ENCODE data around the gene CEL. TPM values are rescaled to one million over a fixed set of nuclear protein-coding genes. Genes with fewer than 3 reads are reported as not detected.

The CEL gene
- total RNA-seq, 2 experiments from 2014 or later: 1.2 to 1.8 TPM

GRCh38 chr9:133101356-133102189 is 39.8 kb downstream of the CEL start:
- H3K4me1 ChIP-seq (ENCODE audit: insufficient read depth, low read length, poor library complexity, severe bottlenecking): no peaks in the 10 kb centered on the region

GRCh38 chr9:133102190-133103021 is 40.6 kb downstream of the CEL start:
- H3K4me1 ChIP-seq (ENCODE audit: insufficient read depth, low read length, poor library complexity, severe bottlenecking): no peaks in the 10 kb centered on the region
- POLR2A ChIA-PET: no interaction called here

More at GRCh38 chr9:133101356-133102189, 39.8 kb downstream of the CEL start:
- TF ChIP-seq CTCF (conservative IDR thresholded peaks at IDR 0.05; ENCODE audit: low read length) (no peak), EZH2phosphoT487 (IDR thresholded peaks at IDR 0.05; ENCODE audit: borderline replicate concordance, low read depth, low read length) (no peak)
- H4K20me1 ChIP-seq (ENCODE audit: insufficient read depth, low read length): no peaks in the 10 kb centered on the region
- H3K27ac ChIP-seq (ENCODE audit: low read depth, low read length, poor library complexity, severe bottlenecking): no peak overlapping the region
- H3K79me2 ChIP-seq (ENCODE audit: insufficient read depth, low read depth, low read length): no peaks in the 10 kb centered on the region
- peaks cover 2% of the 10 kb centered on the region; the same call in 1 of the 2 replicates for H3K9me3 ChIP-seq (ENCODE audit: low read length)
- no peaks in the 10 kb centered on the region for H3K9me2 ChIP-seq (ENCODE audit: insufficient read depth, low read length)
- CTCF ChIA-PET (ENCODE audit: unreplicated experiment): interaction anchor here (1.7 kb wide), 1 partner anchor 42 kb away, joined by 4 read pairs; no protein-coding TSS in a partner anchor
- no peak overlapping the region for H2AFZ ChIP-seq (ENCODE audit: low read length)
- POLR2A ChIA-PET: no interaction called here
- intact Hi-C loops (cut with micrococcal nuclease; ENCODE audit: unreplicated experiment): no loop called here
- DNase-seq (ENCODE audit: low spot score): no peak
- H3K4me2 ChIP-seq (ENCODE audit: low read length): no peak overlapping the region
- H3K36me3 ChIP-seq (ENCODE audit: insufficient read depth, low read length): peaks cover 68% of the 10 kb centered on the region
- H3K4me3 ChIP-seq (ENCODE audit: low read depth, low read length, poor library complexity, severe bottlenecking): no peak overlapping the region
- no TSS peak for BruUV-seq (replicated peaks)

More at GRCh38 chr9:133102190-133103021, 40.6 kb downstream of the CEL start:
- Histone ChIP-seq H3K9me3 (ENCODE audit: low read length) (no peaks in the 10 kb centered on the region), H3K9me2 (ENCODE audit: insufficient read depth, low read length) (no peaks in the 10 kb centered on the region), H3K36me3 (ENCODE audit: insufficient read depth, low read length) (peaks cover 61% of the 10 kb centered on the region), H3K4me3 (ENCODE audit: low read depth, low read length, poor library complexity, severe bottlenecking) (no peak overlapping the region), H4K20me1 (ENCODE audit: insufficient read depth, low read length) (no peaks in the 10 kb centered on the region), H3K27ac (ENCODE audit: low read depth, low read length, poor library complexity, severe bottlenecking) (no peak overlapping the region), H3K4me2 (ENCODE audit: low read length) (no peak overlapping the region), H2AFZ (ENCODE audit: low read length) (no peak overlapping the region), H3K79me2 (ENCODE audit: insufficient read depth, low read depth, low read length) (no peaks in the 10 kb centered on the region)
- DNase-seq (ENCODE audit: low spot score): no peak
- CTCF ChIA-PET (ENCODE audit: unreplicated experiment): interaction anchor here (0.6 to 1.7 kb wide), 2 partner anchors 42 to 85 kb away, joined by 3 to 4 read pairs; no protein-coding TSS in a partner anchor
- TF ChIP-seq CTCF (conservative IDR thresholded peaks at IDR 0.05; ENCODE audit: low read length) (no peak), EZH2phosphoT487 (IDR thresholded peaks at IDR 0.05; ENCODE audit: borderline replicate concordance, low read depth, low read length) (no peak)
- intact Hi-C loops (cut with micrococcal nuclease; ENCODE audit: unreplicated experiment): loop anchor here (1.0 kb wide), 1 partner anchor 42 kb away; no protein-coding TSS in a partner anchor
- no TSS peak for BruUV-seq (replicated peaks)
